SK-N-SH (cell line): Measurements from ENCODE around the gene KMO. TPM values are rescaled to one million over a fixed set of nuclear protein-coding genes. Genes with fewer than 3 reads are reported as not detected.

Experiments
- CTCF ChIA-PET: fragments of 300-600, 350-600 bp; formaldehyde crosslinking; extraction: SDS; loops from one replicate; lab custom pipeline; 2021; lab: Yijun Ruan, JAX
- POLR2A ChIA-PET: fragments of 350-600 bp; sonication (Branson Sonifier 250); formaldehyde crosslinking; extraction: SDS; loops from one replicate; lab custom pipeline; 2020; ENCODE audit warnings: antibody characterized with exemption, inconsistent platforms; lab: Yijun Ruan, JAX
- DNase-seq: peaks from one replicate; pipeline ENCODE4 v3.0.0; 2012
- H2AFZ ChIP-seq: fragments of 200-600 bp; sonication (generic); 2 replicates; pipeline ENCODE4 v1.8.1; 2016; ENCODE audit warnings: antibody characterized with exemption, mild to moderate bottlenecking, low read depth
- H3F3A ChIP-seq: fragments of 200-600 bp; sonication (generic); replicated peaks from 2 replicates; pipeline ENCODE3; 2016; ENCODE audit warnings: antibody characterized with exemption, mild to moderate bottlenecking; ENCODE audit not compliant: insufficient read depth
- H3K27ac ChIP-seq, 2 experiments: fragments of 200-500 bp in 1 of 2; fragments of 200-600 bp in 1 of 2; sonication (Bioruptor generic) in 1 of 2; sonication (generic), shearing (Covaris generic) in 1 of 2; 2 replicates each; pipeline versions ENCODE4 v1.5.1 to v1.6.1; 2014 to 2016; ENCODE audit warnings: low read depth in 2 of 2, inconsistent platforms in 1 of 2, low read length in 1 of 2, mild to moderate bottlenecking in 1 of 2, mixed read lengths in 1 of 2
- H3K27me3 ChIP-seq: fragments of 200-600 bp; sonication (generic), shearing (Covaris generic); 2 replicates; pipeline ENCODE4 v1.6.1; 2016; ENCODE audit warnings: mixed run types; ENCODE audit not compliant: insufficient read depth
- H3K36me3 ChIP-seq, 2 experiments: fragments of 200-500 bp in 1 of 2; fragments of 200-600 bp in 1 of 2; sonication (Bioruptor generic) in 1 of 2; sonication (generic) in 1 of 2; replicated peaks in 1 of 2; 2 replicates each; pipeline versions ENCODE3 to v1.5.1; 2014 to 2016; ENCODE audit warnings: low read length in 1 of 2, mild to moderate bottlenecking in 1 of 2; ENCODE audit not compliant: insufficient read depth in 2 of 2, control insufficient read depth in 1 of 2
- H3K4me1 ChIP-seq, 2 experiments: fragments of 200-500 bp in 1 of 2; fragments of 200-600 bp in 1 of 2; sonication (Bioruptor generic) in 1 of 2; sonication (generic), shearing (Covaris generic) in 1 of 2; 2 replicates each; pipeline versions ENCODE4 v1.5.1 to v1.6.1; 2014 to 2016; ENCODE audit warnings: low read depth in 1 of 2, low read length in 1 of 2, mixed run types in 1 of 2; ENCODE audit not compliant: insufficient read depth in 2 of 2, control insufficient read depth in 1 of 2
- H3K4me2 ChIP-seq: fragments of 200-600 bp; sonication (generic), shearing (Covaris generic); 2 replicates; pipeline ENCODE4 v1.6.1; 2017; ENCODE audit warnings: mixed run types
- H3K4me3 ChIP-seq, 2 experiments: fragments of 200-500 bp in 1 of 2; fragments of 200-600 bp in 1 of 2; sonication (Bioruptor generic) in 1 of 2; sonication (generic), shearing (Covaris generic) in 1 of 2; 2 replicates each; pipeline versions ENCODE4 v1.5.1 to v1.8.1; 2014 to 2016; ENCODE audit warnings: low read depth in 2 of 2, inconsistent platforms in 1 of 2, low read length in 1 of 2, mild to moderate bottlenecking in 1 of 2, mixed read lengths in 1 of 2, moderate library complexity in 1 of 2
- H3K79me2 ChIP-seq: fragments of 200-600 bp; sonication (generic); 2 replicates; pipeline ENCODE4 v1.8.1; 2017; ENCODE audit warnings: mild to moderate bottlenecking; ENCODE audit not compliant: insufficient read depth
- H3K9ac ChIP-seq: fragments of 200-600 bp; sonication (generic); 2 replicates; pipeline ENCODE4 v1.6.1; 2017; ENCODE audit warnings: mixed run types
- H3K9me2 ChIP-seq: fragments of 200-600 bp; sonication (generic); 2 replicates; pipeline ENCODE4 v1.6.1; 2017; ENCODE audit warnings: mixed run types
- H3K9me3 ChIP-seq: fragments of 200-600 bp; sonication (generic); 2 replicates; pipeline ENCODE4 v1.6.1; 2017; ENCODE audit warnings: mixed run types, mild to moderate bottlenecking, moderate library complexity
- H4K20me1 ChIP-seq: fragments of 200-600 bp; sonication (generic); 2 replicates; pipeline ENCODE4 v1.6.1; 2017; ENCODE audit warnings: mild to moderate bottlenecking, mixed run types; ENCODE audit not compliant: insufficient read depth
- ELF1 ChIP-seq: IDR thresholded peaks from 2 replicates; pipeline ENCODE4 v1.4.0; 2012
- EZH2phosphoT487 ChIP-seq: fragments of 200-600 bp; sonication (generic); IDR thresholded peaks from 2 replicates; pipeline ENCODE4 v1.6.1; 2017; ENCODE audit warnings: low read depth, mixed run types, mild to moderate bottlenecking, antibody characterized with exemption, moderate library complexity, borderline replicate concordance
- FOSL2 ChIP-seq: IDR thresholded peaks from 2 replicates; pipeline ENCODE4 v1.4.0; 2012; ENCODE audit warnings: low read depth, mild to moderate bottlenecking, moderate library complexity, borderline replicate concordance
- FOXJ3 ChIP-seq: sonication (generic); formaldehyde crosslinking; IDR thresholded peaks from 2 replicates; pipeline ENCODE4 v1.5.1; 2020; ENCODE audit warnings: mild to moderate bottlenecking, missing genetic modification reagents
- FOXM1 ChIP-seq: IDR thresholded peaks from 2 replicates; pipeline ENCODE4 v1.4.0; 2012; ENCODE audit warnings: low read depth, mild to moderate bottlenecking
- GATA2 ChIP-seq: sonication (generic); formaldehyde crosslinking; IDR thresholded peaks from 2 replicates; pipeline ENCODE4 v1.5.0; 2020; ENCODE audit warnings: mild to moderate bottlenecking, missing genetic modification reagents
- MAX ChIP-seq: IDR thresholded peaks from 2 replicates; pipeline ENCODE4 v1.4.0; 2012; ENCODE audit warnings: low read depth
- POLR2AphosphoS5 ChIP-seq: IDR thresholded peaks from 2 replicates; pipeline ENCODE4 v1.6.1; 2012; ENCODE audit warnings: low read depth, low read length
- RAD21 ChIP-seq: IDR thresholded peaks from 2 replicates; pipeline ENCODE4 v1.6.1; 2012; ENCODE audit warnings: mild to moderate bottlenecking, low read length
- RCOR1 ChIP-seq: fragments of 150-350 bp; IDR thresholded peaks from 2 replicates; pipeline ENCODE4 v1.6.1; 2017; ENCODE audit warnings: antibody characterized with exemption, low read length
- SIN3A ChIP-seq: IDR thresholded peaks from 2 replicates; pipeline ENCODE4 v1.6.1; 2012; ENCODE audit warnings: low read depth, mild to moderate bottlenecking, low read length, moderate library complexity, borderline replicate concordance
- TAF1 ChIP-seq: IDR thresholded peaks from 2 replicates; pipeline ENCODE4 v1.6.1; 2012; ENCODE audit warnings: low read depth, mild to moderate bottlenecking, low read length, moderate library complexity, borderline replicate concordance
- TEAD4 ChIP-seq: IDR thresholded peaks from 2 replicates; pipeline ENCODE4 v1.4.0; 2012; ENCODE audit warnings: mild to moderate bottlenecking, borderline replicate concordance; ENCODE audit not compliant: insufficient read depth
- WGBS: methylation state at CpG from one replicate; pipeline ENCODE4 v1.1.6; 2017; ENCODE audit warnings: low lambda C conversion rate; 5-methylcytosine and 5-hydroxymethylcytosine counted together
- polyA plus RNA-seq, 3 experiments: library from polyadenylated mRNA; depleted of rRNA; stranded (reverse); fragments of >200 nt; gene quantifications; 2 replicates each; pipeline ENCODE4 v1.2.3, GENCODE V29; 2012
- TF ChIP-seq, protein P1 (sequence below): fragments of 150-350 bp; IDR thresholded peaks from 2 replicates; pipeline ENCODE4 v1.6.1; 2016; ENCODE audit warnings: mild to moderate bottlenecking, low read depth, low read length
- TF ChIP-seq, protein P2 (sequence below): fragments of 150-350 bp; IDR thresholded peaks from 2 replicates; pipeline ENCODE4 v1.6.1; 2017; ENCODE audit warnings: antibody characterized with exemption, low read length, low read depth, borderline replicate concordance
- TF ChIP-seq, protein P3 (sequence below): IDR thresholded peaks from 2 replicates; pipeline ENCODE4; 2012

Gene KMO
- polyA plus RNA-seq, 1 of the 3 experiments (the other 2 are of a cell fraction), result not detected

- H4K20me1 ChIP-seq, result no peaks in the 10 kb centered on the region
- WGBS, result 92% methylated on average over 1 of the region's 1 CpG
- DNase-seq, result no peak
- ChIA-PET CTCF (no interaction called here), POLR2A (no interaction called here)
- H3K4me2 ChIP-seq, result no peak overlapping the region
- H3K4me3 ChIP-seq, result no peak overlapping the region
- H2AFZ ChIP-seq, result no peak overlapping the region
- H3F3A ChIP-seq, result no peaks in the 10 kb centered on the region
- H3K27me3 ChIP-seq, result no peaks in the 10 kb centered on the region
- H3K79me2 ChIP-seq, result no peaks in the 10 kb centered on the region
- no peak for TF ChIP-seq TEAD4
- no peak for TF ChIP-seq FOSL2
- TF ChIP-seq, protein P1, sequence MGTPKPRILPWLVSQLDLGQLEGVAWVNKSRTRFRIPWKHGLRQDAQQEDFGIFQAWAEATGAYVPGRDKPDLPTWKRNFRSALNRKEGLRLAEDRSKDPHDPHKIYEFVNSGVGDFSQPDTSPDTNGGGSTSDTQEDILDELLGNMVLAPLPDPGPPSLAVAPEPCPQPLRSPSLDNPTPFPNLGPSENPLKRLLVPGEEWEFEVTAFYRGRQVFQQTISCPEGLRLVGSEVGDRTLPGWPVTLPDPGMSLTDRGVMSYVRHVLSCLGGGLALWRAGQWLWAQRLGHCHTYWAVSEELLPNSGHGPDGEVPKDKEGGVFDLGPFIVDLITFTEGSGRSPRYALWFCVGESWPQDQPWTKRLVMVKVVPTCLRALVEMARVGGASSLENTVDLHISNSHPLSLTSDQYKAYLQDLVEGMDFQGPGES, result no peak
- no peak for TF ChIP-seq ELF1
- TF ChIP-seq RCOR1, result no peak
- no peak for TF ChIP-seq FOXM1
- no peak for TF ChIP-seq FOXJ3 (CRISPR knock-in tag)
- TF ChIP-seq, protein P2, sequence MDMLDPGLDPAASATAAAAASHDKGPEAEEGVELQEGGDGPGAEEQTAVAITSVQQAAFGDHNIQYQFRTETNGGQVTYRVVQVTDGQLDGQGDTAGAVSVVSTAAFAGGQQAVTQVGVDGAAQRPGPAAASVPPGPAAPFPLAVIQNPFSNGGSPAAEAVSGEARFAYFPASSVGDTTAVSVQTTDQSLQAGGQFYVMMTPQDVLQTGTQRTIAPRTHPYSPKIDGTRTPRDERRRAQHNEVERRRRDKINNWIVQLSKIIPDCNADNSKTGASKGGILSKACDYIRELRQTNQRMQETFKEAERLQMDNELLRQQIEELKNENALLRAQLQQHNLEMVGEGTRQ, result no peak
- TF ChIP-seq GATA2 (CRISPR knock-in tag), result no peak
- TF ChIP-seq, protein P3, sequence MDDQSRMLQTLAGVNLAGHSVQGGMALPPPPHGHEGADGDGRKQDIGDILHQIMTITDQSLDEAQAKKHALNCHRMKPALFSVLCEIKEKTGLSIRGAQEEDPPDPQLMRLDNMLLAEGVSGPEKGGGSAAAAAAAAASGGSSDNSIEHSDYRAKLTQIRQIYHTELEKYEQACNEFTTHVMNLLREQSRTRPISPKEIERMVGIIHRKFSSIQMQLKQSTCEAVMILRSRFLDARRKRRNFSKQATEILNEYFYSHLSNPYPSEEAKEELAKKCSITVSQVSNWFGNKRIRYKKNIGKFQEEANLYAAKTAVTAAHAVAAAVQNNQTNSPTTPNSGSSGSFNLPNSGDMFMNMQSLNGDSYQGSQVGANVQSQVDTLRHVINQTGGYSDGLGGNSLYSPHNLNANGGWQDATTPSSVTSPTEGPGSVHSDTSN, result no peak
- no peak for TF ChIP-seq SIN3A
- TF ChIP-seq POLR2AphosphoS5, result no peak
- H3K4me1 ChIP-seq, result no peaks in the 10 kb centered on the region
- no peaks in the 10 kb centered on the region; the same call in 1 of the 2 replicates for H3K9me2 ChIP-seq
- H3K27ac ChIP-seq, result no peak overlapping the region
- no peaks in the 10 kb centered on the region for H3K9me3 ChIP-seq
- no peak overlapping the region for H3K9ac ChIP-seq
- no peaks in the 10 kb centered on the region for H3K36me3 ChIP-seq
Observed at GRCh38 chr1:241582921-241583321, 50.7 kb downstream of the KMO start.

DNA sequence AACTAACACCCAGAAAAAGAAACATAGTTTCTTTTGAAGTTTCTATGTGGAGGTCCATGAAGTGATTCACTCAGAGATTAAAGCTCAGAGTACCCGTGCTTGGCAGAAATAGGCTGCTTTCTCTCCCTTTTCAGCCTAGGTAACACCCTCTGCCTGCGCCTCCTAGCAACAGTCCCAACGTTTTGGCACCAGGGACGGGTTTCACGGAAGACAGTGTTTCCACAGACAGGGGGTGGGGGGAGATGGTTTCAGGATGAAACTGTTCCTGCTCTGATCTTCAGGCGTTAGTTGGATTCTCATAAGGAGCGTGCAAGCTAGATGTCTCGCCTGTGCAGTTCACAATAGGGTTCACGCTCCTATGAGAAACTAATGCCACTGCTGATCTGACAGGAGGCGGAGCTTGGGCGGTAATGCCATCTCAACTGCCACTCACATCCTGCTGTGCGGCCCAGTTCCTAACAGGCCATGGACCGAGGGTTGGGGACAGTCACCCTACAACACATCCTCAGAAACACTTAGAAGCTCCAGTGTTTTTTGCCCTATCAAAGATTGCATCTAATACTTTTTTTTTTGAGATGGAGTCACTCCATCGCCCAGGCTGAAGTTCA is 54.8 kb downstream of the KMO start:
- Histone ChIP-seq H3K4me1 (peaks cover 0 to 3% of the 10 kb centered on the region in 2 experiments; a peak in 1 of 4 replicates), H3K4me3 (no peak overlapping the region), H3K27me3 (no peaks in the 10 kb centered on the region), H2AFZ (no peak overlapping the region), H3K9ac (no peak overlapping the region), H3K27ac (no peak overlapping the region), H3F3A (peaks cover 4% of the 10 kb centered on the region), H4K20me1 (no peaks in the 10 kb centered on the region), H3K9me3 (no peaks in the 10 kb centered on the region), H3K9me2 (no peaks in the 10 kb centered on the region; the same call in 1 of the 2 replicates), H3K36me3 (no peaks in the 10 kb centered on the region), H3K4me2 (no peak overlapping the region), H3K79me2 (no peaks in the 10 kb centered on the region)
- CTCF ChIA-PET, result interaction anchor here (1.2 kb wide), 1 partner anchor 19 kb away, joined by 4 read pairs; no protein-coding TSS in a partner anchor
- TF ChIP-seq FOXJ3 (CRISPR knock-in tag) (no peak), EZH2phosphoT487 (no peak), MAX (no peak), TAF1 (no peak), TEAD4 (no peak), FOSL2 (no peak), RCOR1 (no peak), RAD21 (no peak)
- WGBS, result 83% methylated on average over 14 of the region's 14 CpGs
- POLR2A ChIA-PET, result no interaction called here
- DNase-seq, result no peak
